Subcutaneous adipose tissue (tissue), 4 donors: ENCODE results near the gene SCN1A. TPM values are rescaled to one million over a fixed set of nuclear protein-coding genes. Genes with fewer than 3 reads are reported as not detected.

Experiments used
- CTCF ChIP-seq: fragments of 450-650 bp; IDR thresholded peaks from one replicate; pipeline ENCODE4 v1.5.1; 2016; ENCODE audit warnings: low read depth, mild to moderate bottlenecking, control low read depth, antibody characterized with exemption, moderate library complexity
- total RNA-seq, 4 donors: library from RNA; depleted of rRNA; stranded (reverse); fragments of >200 nt; gene quantifications; one replicate each; pipeline ENCODE4 v1.1.0, GENCODE V29; 2016

Gene SCN1A
- total RNA-seq, 4 donors from 2014 or later, result not detected

GRCh38 chr2:165989851-165990250, 138.0 kb downstream of the SCN1A start:
- TF ChIP-seq CTCF, result no peak

- TF ChIP-seq CTCF, result no peak
These were observed 142.7 kb downstream of the SCN1A start for GRCh38 chr2:165985120-165985519.

- no peak for TF ChIP-seq CTCF
These were observed 157.2 kb downstream of the SCN1A start for GRCh38 chr2:165970663-165971062.

- no peak for TF ChIP-seq CTCF
These were observed 158.6 kb downstream of the SCN1A start for GRCh38 chr2:165969227-165969626.

- no peak for TF ChIP-seq CTCF
These were observed 160.1 kb downstream of the SCN1A start for GRCh38 chr2:165967746-165968145.

- TF ChIP-seq CTCF, result no peak
These were observed 166.0 kb downstream of the SCN1A start for GRCh38 chr2:165961818-165962217.

GRCh38 chr2:165959371-165959770, 168.4 kb downstream of the SCN1A start:
- TF ChIP-seq CTCF, result no peak
